ENCODE measurements around the gene ACSM3.

GRCh38 chr16:20734782-20735181 is 29.0 kb upstream of the ACSM3 start:
- TF ChIP-seq CTCF (IDR thresholded peaks at IDR 0.05) (no peak), POLR2A (IDR thresholded peaks at IDR 0.05) (no peak)

Data from esophagus squamous epithelium (tissue), 4 donors.